Gastrocnemius medialis (tissue), 4 donors: ENCODE data around the gene ATXN1. TPM values are rescaled to one million over a fixed set of nuclear protein-coding genes. Genes with fewer than 3 reads are reported as not detected.

Experiments used
- ATAC-seq, 2 donors: fragments of 150-250 bp; one replicate each; pipeline ENCODE4 v1.9.1; 2016
- DNase-seq, 2 donors: peaks; one replicate each; pipeline ENCODE4 v3.0.0-alpha.2; 2019
- H3K27ac ChIP-seq, 4 donors: fragments of 200-600 bp; sonication (generic); 1 replicate in 1 of 4; 2 replicates in 3 of 4; pipeline ENCODE4 v1.5.1; 2016 to 2018; ENCODE audit warnings: mild to moderate bottlenecking in 2 of 4, moderate library complexity in 1 of 4
- H3K27me3 ChIP-seq, 3 donors: fragments of 200-600 bp; sonication (generic) in 2 of 3; 1 replicate in 1 of 3; 2 replicates in 2 of 3; pipeline versions ENCODE4 v1.5.1 to v1.6.0; 2016 to 2019; ENCODE audit warnings: mild to moderate bottlenecking in 1 of 3, moderate library complexity in 1 of 3
- H3K36me3 ChIP-seq, 2 donors: fragments of 200-600 bp; sonication (generic) in 1 of 2; one replicate each; pipeline ENCODE4 v1.5.1; 2017 to 2018
- H3K4me1 ChIP-seq, 2 donors: fragments of 200-600 bp; sonication (generic) in 1 of 2; one replicate each; pipeline ENCODE4 v1.5.1; 2016 to 2017; ENCODE audit warnings: mild to moderate bottlenecking in 2 of 2
- H3K4me3 ChIP-seq, 4 donors: fragments of 200-600 bp; sonication (generic) in 3 of 4; 1 replicate in 1 of 4; 2 replicates in 3 of 4; pipeline ENCODE4 v1.5.1; 2016 to 2019; ENCODE audit warnings: mild to moderate bottlenecking in 2 of 4
- H3K9me3 ChIP-seq, 3 donors: fragments of 200-600 bp; sonication (generic) in 2 of 3; 1 replicate in 1 of 3; 2 replicates in 2 of 3; pipeline ENCODE4 v1.5.1; 2016 to 2019
- CTCF ChIP-seq, 5 experiments: fragments of 450-650 bp in 3 of 5; fragments of 200-600 bp in 2 of 5; sonication (generic) in 2 of 5; IDR thresholded peaks in 4 of 5; conservative IDR thresholded peaks in 1 of 5; 1 replicate in 4 of 5; 2 replicates in 1 of 5; pipeline ENCODE4 v1.5.1; 2016 to 2019; ENCODE audit warnings: antibody characterized with exemption in 5 of 5, mild to moderate bottlenecking in 3 of 5, moderate library complexity in 3 of 5
- POLR2A ChIP-seq, 2 donors: fragments of 450-650 bp; IDR thresholded peaks; one replicate each; pipeline ENCODE4 v1.6.1; 2017; ENCODE audit warnings: antibody characterized with exemption in 2 of 2, mild to moderate bottlenecking in 2 of 2, moderate library complexity in 2 of 2
- in situ Hi-C, 4 donors: fragments of 200-750 bp; cut with MboI; loops; one replicate each; pipeline versions ENCODE4 v1.15.0 to v1.8.0; 2017; ENCODE audit warnings: low sequenced_read_pairs in 4 of 4
- intact Hi-C: fragments of 100-400 bp; cut with DNase I; formaldehyde crosslinking; loops from one replicate; pipeline ENCODE4 v1.15.1; 2023; ENCODE audit warnings: low total_unique reads
- total RNA-seq, 4 donors: library from RNA; depleted of rRNA; stranded (reverse); fragments of >200 nt; gene quantifications; one replicate each; pipeline versions ENCODE4 v1.1.0 to v1.2.3, GENCODE V29; 2016

Gene ATXN1
- total RNA-seq, 4 donors from 2014 or later: 21.8 to 42.9 (median 33.1) TPM

GRCh38 chr6:16291739-16292138 lies 469.5 kb downstream of the ATXN1 start:
- Histone ChIP-seq H3K27ac (peak overlapping the region; percentile 66 to 91 (median 76)), H3K27me3 (no peaks in the 10 kb centered on the region), H3K4me1 (peaks cover 10 to 11% of the 10 kb centered on the region in 2 donors), H3K36me3 (peaks cover 0 to 59% of the 10 kb centered on the region in 2 donors), H3K4me3 (no peak overlapping the region), H3K9me3 (no peaks in the 10 kb centered on the region)
- intact Hi-C loops (no loop called here), in situ Hi-C loops (no loop called here)
- DNase-seq: peak in 1 of 2 donors; percentile 18
- ATAC-seq: peak in 1 of 2 donors; percentile 20
- TF ChIP-seq CTCF (IDR thresholded peaks at IDR 0.05 in 4 of 5, conservative IDR thresholded peaks at IDR 0.05 in 1 of 5) (no peak), POLR2A (IDR thresholded peaks at IDR 0.05) (no peak)

- DNase-seq (no peak), ATAC-seq (no peak)
- TF ChIP-seq CTCF (IDR thresholded peaks at IDR 0.05 in 4 of 5, conservative IDR thresholded peaks at IDR 0.05 in 1 of 5) (no peak), POLR2A (IDR thresholded peaks at IDR 0.05) (no peak)
- H3K27ac ChIP-seq: peak overlapping the region; percentile 15 to 99 (median 94)
- intact Hi-C loops (loop anchor here (5.0 kb wide), 1 partner anchor 44 kb away; no protein-coding TSS in a partner anchor), in situ Hi-C loops (no loop called here)
- no peaks in the 10 kb centered on the region for H3K9me3 ChIP-seq
- no peak overlapping the region for H3K4me3 ChIP-seq
- H3K36me3 ChIP-seq: peaks cover 0 to 37% of the 10 kb centered on the region in 2 donors
- no peaks in the 10 kb centered on the region for H3K27me3 ChIP-seq
- H3K4me1 ChIP-seq: peaks cover 25% of the 10 kb centered on the region in 2 donors
These were observed 473.1 kb downstream of the ATXN1 start for GRCh38 chr6:16288163-16288562.

- Histone ChIP-seq H3K4me1 (peaks cover 23 to 26% of the 10 kb centered on the region in 2 donors), H3K4me3 (no peak overlapping the region), H3K9me3 (no peaks in the 10 kb centered on the region), H3K27ac (peak overlapping the region; percentile 91 to 99 (median 98)), H3K27me3 (no peaks in the 10 kb centered on the region), H3K36me3 (peaks cover 0 to 20% of the 10 kb centered on the region in 2 donors)
- in situ Hi-C loops (no loop called here), intact Hi-C loops (loop anchor here (5.0 kb wide), 1 partner anchor 46 kb away; no protein-coding TSS in a partner anchor)
- ATAC-seq: peak; percentile 7 to 10
- peak in 1 of 2 donors; percentile 45 for DNase-seq
- TF ChIP-seq POLR2A (IDR thresholded peaks at IDR 0.05): no peak
- peak; percentile 30 to 78 (median 72) for TF ChIP-seq CTCF (IDR thresholded peaks at IDR 0.05 in 4 of 5, conservative IDR thresholded peaks at IDR 0.05 in 1 of 5)
These were observed 475.1 kb downstream of the ATXN1 start for GRCh38 chr6:16286151-16286522.

GRCh38 chr6:16285467-16286150 lies 475.7 kb downstream of the ATXN1 start:
- Histone ChIP-seq H3K36me3 (peaks cover 0 to 15% of the 10 kb centered on the region in 2 donors), H3K9me3 (no peaks in the 10 kb centered on the region), H3K27ac (peak overlapping the region; percentile 91 to 99 (median 98)), H3K27me3 (no peaks in the 10 kb centered on the region), H3K4me1 (peaks cover 23 to 30% of the 10 kb centered on the region in 2 donors), H3K4me3 (no peak overlapping the region)
- in situ Hi-C loops: no loop called here
- intact Hi-C loops: loop anchor here (5.0 kb wide), 1 partner anchor 47 kb away; no protein-coding TSS in a partner anchor
- no peak for DNase-seq
- no peak for TF ChIP-seq POLR2A (IDR thresholded peaks at IDR 0.05)
- TF ChIP-seq CTCF (IDR thresholded peaks at IDR 0.05 in 4 of 5, conservative IDR thresholded peaks at IDR 0.05 in 1 of 5): no peak
- ATAC-seq: no peak
